H1 (cell line): ENCODE results near the gene GAB2. TPM values are rescaled to one million over a fixed set of nuclear protein-coding genes. Genes with fewer than 3 reads are reported as not detected.

ENCODE experiments used
- ASH2L ChIP-seq: fragments of 200-600, 300-600 bp; sonication (generic); IDR thresholded peaks from one replicate; pipeline ENCODE4 v1.7.1; 2017; ENCODE audit warnings: low read length
- BACH1 ChIP-seq: IDR thresholded peaks from 2 replicates; pipeline ENCODE4 v1.6.1; 2012; ENCODE audit warnings: low read length, improper control_type of control experiment
- CBX5 ChIP-seq: fragments of 300-800, 300-1000 bp; sonication (generic); IDR thresholded peaks from 2 replicates; pipeline ENCODE4 v1.7.1; 2016; ENCODE audit warnings: antibody characterized with exemption, low read length, low read depth
- EP300 ChIP-seq, 2 experiments: IDR thresholded peaks; 1 replicate in 1 of 2; 2 replicates in 1 of 2; pipeline ENCODE4 v1.6.1; 2011 to 2012; ENCODE audit warnings: low read depth in 2 of 2, low read length in 2 of 2, mild to moderate bottlenecking in 2 of 2, borderline replicate concordance in 1 of 2, inconsistent platforms in 1 of 2, moderate library complexity in 1 of 2
- FOSL1 ChIP-seq: IDR thresholded peaks from 2 replicates; pipeline ENCODE4 v1.6.1; 2011; ENCODE audit warnings: mild to moderate bottlenecking, low read depth, low read length, moderate library complexity; ENCODE audit not compliant: insufficient read depth
- GABPA ChIP-seq: IDR thresholded peaks from 2 replicates; pipeline ENCODE4 v1.6.1; 2011; ENCODE audit warnings: mild to moderate bottlenecking, low read length, moderate library complexity, borderline replicate concordance; ENCODE audit not compliant: insufficient read depth
- RBBP5 ChIP-seq: IDR thresholded peaks from 2 replicates; pipeline ENCODE4 v1.7.1; 2012; ENCODE audit warnings: low read depth, mild to moderate bottlenecking, inconsistent platforms, low read length, moderate library complexity, borderline replicate concordance
- RFX5 ChIP-seq: IDR thresholded peaks from 2 replicates; pipeline ENCODE4 v1.6.1; 2011; ENCODE audit warnings: low read depth, low read length, improper control_type of control experiment, borderline replicate concordance
- SRF ChIP-seq: IDR thresholded peaks from 2 replicates; pipeline ENCODE4 v1.6.1; 2011; ENCODE audit warnings: mild to moderate bottlenecking, low read depth, low read length, moderate library complexity
- TAF7 ChIP-seq: optimal IDR thresholded peaks from 2 replicates; pipeline ENCODE3; 2011; ENCODE audit warnings: low read depth, mild to moderate bottlenecking, inconsistent platforms, low read length, moderate library complexity, borderline replicate concordance
- polyA plus RNA-seq, 7 experiments: library from polyadenylated mRNA; depleted of rRNA in 3 of 7; stranded (reverse) in 5 of 7; unstranded in 2 of 7; fragments of >200 nt in 5 of 7; fragments of 200-250 nt in 2 of 7; gene quantifications; 1 replicate in 5 of 7; 2 replicates in 1 of 7; 4 replicates in 1 of 7; pipeline versions ENCODE4 v1.2.1 to v1.2.3, GENCODE V29; 2011 to 2013; ENCODE audit warnings: missing spikeins in 2 of 7, mixed read lengths in 2 of 7
- total RNA-seq: library from RNA; stranded (reverse); fragmentation: NEBNext Ultra II Directional; extraction: Animal tissue kit (Norgen Biotek cat#: 25700); gene quantifications from 2 replicates; pipeline ENCODE4 v1.2.1, GENCODE V29; 2021

Gene GAB2
- total and polyA plus RNA-seq, 2 of the 8 experiments (the other 6 are each of a cell fraction or from before 2014, with no cell fraction given): 6.3 to 14.0 TPM

DNA sequence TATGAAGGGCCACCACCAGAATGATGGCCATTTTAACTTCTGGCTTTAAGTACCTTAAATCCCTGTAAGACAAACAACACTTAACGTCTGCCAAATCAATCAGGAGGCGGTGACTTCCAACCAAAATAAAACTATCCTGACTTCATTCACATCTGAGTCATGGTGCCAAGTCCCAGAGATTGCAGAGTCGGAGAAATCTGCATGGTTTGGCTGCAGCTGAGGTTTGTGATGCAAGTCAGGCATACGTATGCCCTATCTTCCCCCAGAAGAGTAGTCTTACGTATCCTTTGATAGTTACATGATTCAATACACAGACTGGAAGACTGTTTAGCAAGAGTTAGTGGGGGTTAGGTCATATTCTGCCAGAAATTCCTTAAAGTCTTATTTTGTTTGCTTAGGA lies 1.7 kb upstream of the GAB2 start (continued):
- TF ChIP-seq RBBP5: no peak
- TF ChIP-seq CBX5: no peak
- TF ChIP-seq ASH2L: no peak
- no peak for TF ChIP-seq FOSL1
- no peak for TF ChIP-seq RFX5
- no peak for TF ChIP-seq TAF7
- TF ChIP-seq GABPA: no peak
- TF ChIP-seq SRF: no peak
- TF ChIP-seq BACH1: no peak
- no peak for TF ChIP-seq EP300 (IDR thresholded peaks at IDR 0.05; ENCODE audit: borderline replicate concordance in 1 of 2, low read depth in 2 of 2, low read length in 2 of 2)
- TF ChIP-seq, all 59 proteins: peak for 0
